NT2/D1 (cell line): Measurements from ENCODE around the gene P2RX1.
A peak's percentile ranks its signal among the peaks of the same experiment; 100 is the strongest.

Experiments used
- DNase-seq: peaks from one replicate; pipeline ENCODE4 v3.0.0-alpha.2; 2011; ENCODE audit warnings: low read depth, low spot score
- H3K27me3 ChIP-seq: 2 replicates; pipeline ENCODE4 v1.6.0; 2011; ENCODE audit warnings: mild to moderate bottlenecking; ENCODE audit not compliant: insufficient read length, insufficient read depth
- H3K36me3 ChIP-seq: 2 replicates; pipeline ENCODE4 v1.6.1; 2011; ENCODE audit warnings: mild to moderate bottlenecking, low read length, mixed read lengths; ENCODE audit not compliant: insufficient read depth, insufficient read length
- H3K4me1 ChIP-seq: 2 replicates; pipeline ENCODE4 v1.5.1; 2011; ENCODE audit not compliant: insufficient read depth, insufficient read length
- H3K4me3 ChIP-seq: 2 replicates; pipeline ENCODE4 v1.5.1; 2011; ENCODE audit warnings: low read depth; ENCODE audit not compliant: insufficient read length
- H3K9ac ChIP-seq: 2 replicates; pipeline ENCODE4 v1.6.0; 2011; ENCODE audit warnings: low read depth; ENCODE audit not compliant: insufficient read length
- H3K9me3 ChIP-seq: 2 replicates; pipeline ENCODE4 v1.5.1; 2011; ENCODE audit warnings: mild to moderate bottlenecking, low read length; ENCODE audit not compliant: insufficient read depth
- SUZ12 ChIP-seq: IDR thresholded peaks from 2 replicates; pipeline ENCODE4 v1.6.1; 2011; ENCODE audit not compliant: insufficient read length, insufficient read depth; ENCODE audit errors: extremely low read depth
- YY1 ChIP-seq: IDR thresholded peaks from 2 replicates; pipeline ENCODE4 v1.6.1; 2011; ENCODE audit not compliant: insufficient read length, insufficient read depth
- ZNF274 ChIP-seq: IDR thresholded peaks from 2 replicates; pipeline ENCODE4 v1.6.1; 2011; ENCODE audit warnings: mild to moderate bottlenecking, low read depth, low read length

Gene P2RX1

DNA sequence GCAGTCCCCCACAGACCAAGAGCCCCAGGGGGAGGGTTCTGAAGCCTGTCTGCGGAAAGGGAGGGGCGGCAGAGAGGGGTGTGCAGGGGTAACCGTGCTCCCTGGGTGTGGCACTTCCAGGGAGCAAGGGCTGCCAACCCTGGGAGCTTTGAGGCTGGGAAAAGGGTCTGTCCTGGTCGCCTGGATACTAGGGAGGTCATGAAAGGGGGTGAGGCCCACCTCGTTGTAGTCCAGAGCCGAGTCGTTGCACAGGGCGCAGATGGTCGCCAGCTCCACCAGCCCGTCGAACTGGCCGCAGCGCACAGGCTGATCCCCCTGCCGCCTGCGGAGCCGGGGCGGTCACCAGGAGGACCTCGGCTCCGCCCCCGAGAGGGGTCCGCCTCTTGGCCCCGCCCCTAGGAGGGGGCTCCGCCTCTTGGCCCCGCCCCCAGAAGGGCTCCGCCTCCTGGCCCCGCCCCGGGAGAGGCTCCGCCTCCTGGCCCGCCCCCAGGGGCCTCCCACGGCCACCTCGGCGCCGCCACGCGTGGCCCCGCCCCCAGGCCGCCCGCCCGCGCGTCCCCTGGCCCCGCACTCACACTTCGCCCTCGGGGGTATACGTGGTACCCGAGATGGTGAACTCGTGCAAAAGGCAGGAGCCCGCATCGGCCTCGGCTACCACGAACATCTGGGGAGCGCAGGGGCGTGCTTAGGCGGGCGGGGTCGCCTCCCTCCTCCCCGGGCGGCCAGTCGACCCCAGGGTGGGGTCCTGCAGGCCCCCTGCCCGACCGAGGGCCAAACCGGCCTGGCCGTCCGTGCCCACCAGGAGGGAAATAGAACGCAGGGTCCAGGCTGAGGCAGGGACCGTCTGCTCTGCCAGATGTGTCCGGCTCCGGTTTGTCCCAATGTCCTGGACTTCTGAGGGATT lies 28.5 kb upstream of the P2RX1 start:
- Histone ChIP-seq H3K4me1 (peaks cover 12% of the 10 kb centered on the region), H3K27me3 (no peaks in the 10 kb centered on the region), H3K9me3 (no peaks in the 10 kb centered on the region), H3K9ac (peak overlapping the region; percentile 56), H3K36me3 (peaks cover 17% of the 10 kb centered on the region), H3K4me3 (peak overlapping the region; percentile 46)
- TF ChIP-seq ZNF274 = no peak
- TF ChIP-seq SUZ12 = no peak
- no peak for TF ChIP-seq YY1
- DNase-seq = peak; percentile 32

DNA sequence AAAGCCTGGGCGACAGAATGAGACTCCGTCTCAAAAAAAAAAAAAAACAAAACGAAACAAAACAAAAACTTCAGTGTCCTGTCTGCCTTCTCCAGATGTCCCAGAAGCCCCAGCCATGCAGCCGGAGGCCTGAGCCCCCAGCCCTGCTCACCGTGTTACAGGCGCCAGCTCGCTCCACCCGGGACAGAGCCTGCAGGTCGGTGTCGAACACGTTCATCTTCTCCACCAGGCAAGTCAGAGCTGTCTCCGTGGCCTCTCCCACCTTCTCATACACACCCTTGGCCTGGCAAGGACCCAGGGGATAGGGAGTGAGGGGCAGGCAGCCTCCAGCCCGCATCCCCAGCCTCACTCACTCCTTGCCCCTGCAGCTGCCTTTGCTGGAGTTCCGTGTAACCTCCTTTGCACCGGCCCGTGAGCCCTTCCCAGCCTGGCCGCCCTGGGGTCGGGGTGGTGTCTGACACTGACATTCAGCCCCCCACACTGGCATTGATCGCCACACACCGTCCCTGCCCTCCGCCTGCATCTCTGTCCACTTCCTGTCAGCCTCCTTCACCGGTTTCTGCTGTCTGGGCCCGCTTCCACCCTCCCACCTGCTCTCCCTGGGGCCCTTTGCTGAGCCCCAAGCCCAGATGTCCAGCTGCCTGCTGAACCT lies 27.1 kb upstream of the P2RX1 start:
- DNase-seq = no peak
- peak overlapping the region; percentile 50 for H3K9ac ChIP-seq
- H3K4me1 ChIP-seq = peaks cover 9% of the 10 kb centered on the region
- H3K36me3 ChIP-seq = peaks cover 19% of the 10 kb centered on the region
- no peak for TF ChIP-seq ZNF274
- no peak for TF ChIP-seq SUZ12
- TF ChIP-seq YY1 = no peak
- H3K9me3 ChIP-seq = no peaks in the 10 kb centered on the region
- no peak overlapping the region for H3K4me3 ChIP-seq
- no peaks in the 10 kb centered on the region for H3K27me3 ChIP-seq

DNA sequence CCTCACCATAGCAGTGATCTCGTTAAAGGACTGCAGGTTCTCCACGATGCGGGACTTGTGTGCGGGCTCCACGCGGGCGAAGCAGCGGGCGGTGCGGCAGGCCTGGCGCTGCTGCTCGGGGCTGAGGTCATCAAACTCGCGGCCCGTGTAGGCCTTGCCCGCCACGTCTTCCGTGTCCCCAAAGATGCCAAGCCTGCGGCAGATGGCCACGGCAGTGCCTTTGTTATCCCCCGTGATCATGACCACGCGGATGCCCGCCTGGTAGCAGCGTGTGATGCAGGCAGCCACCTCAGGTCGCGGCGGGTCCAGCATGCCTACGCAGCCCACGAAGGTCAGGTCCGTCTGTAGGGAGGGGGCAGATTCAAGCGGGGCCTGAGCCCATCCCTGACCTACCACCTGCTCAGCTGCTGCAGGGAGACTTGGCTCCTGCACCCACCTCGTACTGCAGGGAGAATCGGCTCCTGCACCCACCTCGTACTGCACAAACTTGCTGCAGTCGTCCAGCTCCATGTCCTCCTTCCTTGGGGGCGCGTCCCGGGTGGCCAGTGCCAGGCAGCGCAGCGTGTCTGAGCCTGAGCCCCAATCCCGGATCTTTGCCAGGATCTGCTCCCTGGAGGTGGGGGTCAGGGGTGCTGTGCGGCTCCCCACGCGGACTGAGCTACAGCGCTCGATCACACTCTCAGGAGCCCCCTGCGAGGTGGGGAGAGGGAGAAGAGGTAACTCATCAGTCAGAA lies 24.9 kb upstream of the P2RX1 start:
- no peaks in the 10 kb centered on the region for H3K9me3 ChIP-seq
- no peak for DNase-seq
- H3K36me3 ChIP-seq = peaks cover 36% of the 10 kb centered on the region
- peaks cover 9% of the 10 kb centered on the region for H3K4me1 ChIP-seq
- H3K4me3 ChIP-seq = no peak overlapping the region
- no peak overlapping the region for H3K9ac ChIP-seq
- H3K27me3 ChIP-seq = no peaks in the 10 kb centered on the region
- TF ChIP-seq YY1 (no peak), SUZ12 (no peak), ZNF274 (no peak)

DNA sequence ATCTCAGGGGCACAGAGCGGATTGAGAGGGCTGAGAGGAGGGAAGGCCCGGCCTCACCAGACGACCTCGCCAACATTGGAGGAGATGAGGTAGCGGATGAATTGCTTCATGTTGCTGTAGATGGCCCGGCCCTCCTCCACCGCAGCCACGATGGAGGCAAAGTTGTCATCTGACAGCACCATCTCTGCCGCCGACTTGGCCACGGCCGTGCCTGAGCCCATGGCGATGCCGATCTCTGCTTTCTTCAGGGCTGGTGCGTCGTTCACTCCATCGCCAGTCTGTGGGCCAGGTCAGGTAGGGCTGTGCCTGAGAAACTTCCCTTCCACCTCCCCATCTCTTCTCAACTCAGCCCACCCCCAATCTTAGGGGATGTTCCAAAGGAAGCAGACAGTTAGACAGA lies 21.1 kb upstream of the P2RX1 start:
- Histone ChIP-seq H3K36me3 (peaks cover 31% of the 10 kb centered on the region), H3K4me3 (no peak overlapping the region), H3K4me1 (peaks cover 2% of the 10 kb centered on the region), H3K9ac (no peak overlapping the region), H3K27me3 (no peaks in the 10 kb centered on the region), H3K9me3 (no peaks in the 10 kb centered on the region)
- DNase-seq = no peak
- no peak for TF ChIP-seq YY1
- no peak for TF ChIP-seq SUZ12
- TF ChIP-seq ZNF274 = no peak

DNA sequence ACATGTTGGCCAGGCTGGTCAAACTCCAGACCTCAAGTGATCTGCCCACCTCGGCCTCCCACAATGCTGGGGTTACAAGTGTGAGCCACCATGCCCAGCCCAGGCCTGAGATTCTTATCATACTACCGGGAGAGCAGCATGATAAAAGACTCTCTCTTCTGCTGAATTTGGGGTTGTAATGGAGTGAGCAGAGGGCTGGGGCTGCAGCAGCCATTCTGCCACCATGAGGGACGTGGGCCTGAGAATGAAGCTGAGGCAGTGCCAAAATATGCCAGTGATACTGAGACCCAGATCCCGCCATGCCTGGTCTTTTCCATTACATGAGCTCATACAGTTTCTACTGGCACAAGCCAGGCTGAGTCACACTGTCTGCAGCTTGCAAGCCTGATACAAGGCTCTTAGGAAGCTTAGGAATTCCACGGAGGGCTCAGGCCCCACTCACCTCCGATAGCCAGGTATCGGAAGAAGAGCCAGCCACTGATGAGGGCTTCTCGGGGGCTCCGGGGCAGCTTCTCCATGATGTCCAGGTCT lies 19.6 kb upstream of the P2RX1 start:
- TF ChIP-seq ZNF274 = no peak
- no peak for TF ChIP-seq YY1
- TF ChIP-seq SUZ12 = no peak
- Histone ChIP-seq H3K4me3 (no peak overlapping the region), H3K36me3 (peaks cover 23% of the 10 kb centered on the region), H3K9me3 (no peaks in the 10 kb centered on the region), H3K9ac (no peak overlapping the region), H3K4me1 (no peaks in the 10 kb centered on the region), H3K27me3 (no peaks in the 10 kb centered on the region)
- DNase-seq = no peak

DNA sequence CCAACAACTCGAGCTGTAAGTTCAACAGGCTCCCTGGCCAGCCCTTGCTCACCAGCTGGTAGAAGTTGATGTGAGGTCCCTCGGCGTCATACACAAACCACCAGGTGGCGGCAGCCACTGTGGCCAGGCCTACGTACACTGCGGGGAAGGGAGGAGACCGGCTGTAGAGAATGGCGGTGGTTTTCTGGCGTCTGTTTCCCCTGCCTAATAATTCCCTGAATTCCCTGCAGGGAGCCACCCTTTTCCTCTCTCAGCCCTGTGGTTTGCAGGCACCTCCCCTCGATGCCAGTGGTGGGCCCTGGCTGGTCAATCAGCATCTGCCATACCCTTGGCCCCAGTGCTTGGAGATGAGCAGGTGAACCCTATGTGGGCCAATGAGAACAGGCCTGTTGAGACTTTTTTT lies 18.9 kb upstream of the P2RX1 start:
- H3K9me3 ChIP-seq = no peaks in the 10 kb centered on the region
- no peak overlapping the region for H3K9ac ChIP-seq

More for the DNA sequence above, 18.9 kb upstream of the P2RX1 start:
- no peak overlapping the region for H3K4me3 ChIP-seq
- H3K36me3 ChIP-seq = peaks cover 20% of the 10 kb centered on the region
- DNase-seq = peak; percentile 38
- no peak for TF ChIP-seq YY1
- no peak for TF ChIP-seq ZNF274
- no peak for TF ChIP-seq SUZ12
- H3K4me1 ChIP-seq = no peaks in the 10 kb centered on the region
- no peaks in the 10 kb centered on the region for H3K27me3 ChIP-seq
